ENCODE data around the gene VAV3. TPM values are rescaled to one million over a fixed set of nuclear protein-coding genes. Genes with fewer than 3 reads are reported as not detected.

VAV3 gene
- total and polyA plus RNA-seq, 2 of the 13 experiments (the other 11 are each of a cell fraction or from before 2014, with no cell fraction given): 15.9 to 29.8 TPM

- POLR2A ChIA-PET: no interaction called here
- CTCF ChIA-PET (ENCODE audit: low intra/inter-chr PET ratio, low total read pairs): no interaction called here
- Histone ChIP-seq H4K20me1 (ENCODE audit: insufficient read depth, low read length) (no peaks in the 10 kb centered on the region), H3K36me3 (replicated peaks in 1 of 2; ENCODE audit: control insufficient read depth in 1 of 2, insufficient read depth in 2 of 2, low read length in 2 of 2) (no peaks in the 10 kb centered on the region), H2AFZ (ENCODE audit: low read length) (no peak overlapping the region), H3K4me2 (ENCODE audit: low read depth, low read length) (no peak overlapping the region), H3K27ac (ENCODE audit: extremely low read length, insufficient read depth, low read length) (no peak overlapping the region), H3K9ac (ENCODE audit: insufficient read depth, low read depth, low read length) (no peak overlapping the region), H3K4me1 (ENCODE audit: insufficient read depth, low read length) (no peaks in the 10 kb centered on the region), H3K4me3 (replicated peaks in 1 of 3; ENCODE audit: insufficient read depth in 1 of 3, low read depth in 2 of 3, low read length in 3 of 3) (no peak overlapping the region), H3K9me3 (ENCODE audit: low read length) (no peaks in the 10 kb centered on the region), H3K27me3 (ENCODE audit: control insufficient read depth in 1 of 2, insufficient read depth in 2 of 2, low read length in 2 of 2) (no peaks in the 10 kb centered on the region), H3K79me2 (ENCODE audit: insufficient read depth, low read length) (no peaks in the 10 kb centered on the region)
- FAIRE-seq (no peak), DNase-seq (ENCODE audit: low spot score) (no peak), ATAC-seq (no peak)
- no peak for TF ChIP-seq KMT2A (CRISPR knock-in tag; IDR thresholded peaks at IDR 0.05)
- TF ChIP-seq FOXC1 (CRISPR knock-in tag; IDR thresholded peaks at IDR 0.05; ENCODE audit: borderline replicate concordance): no peak
- TF ChIP-seq MYC (CRISPR knock-in tag; IDR thresholded peaks at IDR 0.05; ENCODE audit: borderline replicate concordance): no peak
- no peak for TF ChIP-seq ZNF33B (CRISPR knock-in tag; IDR thresholded peaks at IDR 0.05)
- TF ChIP-seq ZNF446 (CRISPR knock-in tag; IDR thresholded peaks at IDR 0.05): no peak
- no peak for TF ChIP-seq MED13 (CRISPR knock-in tag; IDR thresholded peaks at IDR 0.05)
- TF ChIP-seq SRSF1 (optimal IDR thresholded peaks at IDR 0.05; ENCODE audit: low read depth, low read length): no peak
- TF ChIP-seq ZNF362 (CRISPR knock-in tag; IDR thresholded peaks at IDR 0.05; ENCODE audit: borderline replicate concordance): no peak
- 0% methylated on average over 1 of the region's 1 CpG for WGBS (ENCODE audit: low lambda C conversion rate)
- intact Hi-C loops (cut with micrococcal nuclease; ENCODE audit: unreplicated experiment) (no loop called here), in situ Hi-C loops (cut with HindIII; ENCODE audit: extremely low pct_ligation_motif_present, low pct_unique_long_range_greater_than_20kb) (no loop called here)
- no TSS peak for BruUV-seq (replicated peaks)
Observed at GRCh38 chr1:107807405-107807804, 157.6 kb downstream of the VAV3 start.

DNA sequence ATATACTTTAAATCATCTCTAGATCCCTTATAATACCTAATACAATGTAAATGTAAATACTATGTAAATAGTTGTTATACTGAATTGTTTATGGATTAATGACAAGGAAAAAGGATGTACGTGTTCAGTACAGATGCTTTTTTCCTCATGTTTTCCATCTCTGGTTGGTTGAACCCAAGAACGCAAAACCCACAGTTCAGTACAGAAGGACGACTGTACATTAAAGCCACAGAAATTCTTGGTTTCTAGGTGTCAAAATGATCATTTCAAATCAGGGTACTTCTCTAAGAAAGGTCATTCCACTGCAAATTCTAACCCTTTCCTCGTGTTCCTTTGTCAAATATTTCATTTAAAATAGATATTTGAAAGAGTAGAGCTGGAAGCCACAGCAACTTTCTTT, 158.1 kb downstream of the VAV3 start:
- CTCF ChIA-PET (ENCODE audit: low intra/inter-chr PET ratio, low total read pairs): no interaction called here
- H3K27me3 ChIP-seq (ENCODE audit: control insufficient read depth in 1 of 2, insufficient read depth in 2 of 2, low read length in 2 of 2): no peaks in the 10 kb centered on the region
- in situ Hi-C loops (cut with HindIII; ENCODE audit: extremely low pct_ligation_motif_present, low pct_unique_long_range_greater_than_20kb) (no loop called here), intact Hi-C loops (cut with micrococcal nuclease; ENCODE audit: unreplicated experiment) (no loop called here)
- H3K4me2 ChIP-seq (ENCODE audit: low read depth, low read length): no peak overlapping the region
- 14% methylated on average over 4 of the region's 4 CpGs for WGBS (ENCODE audit: low lambda C conversion rate)
- no peaks in the 10 kb centered on the region for H3K9me3 ChIP-seq (ENCODE audit: low read length)
- H2AFZ ChIP-seq (ENCODE audit: low read length): no peak overlapping the region
- H3K9ac ChIP-seq (ENCODE audit: insufficient read depth, low read depth, low read length): no peak overlapping the region
- POLR2A ChIA-PET: no interaction called here
- H3K4me1 ChIP-seq (ENCODE audit: insufficient read depth, low read length): no peaks in the 10 kb centered on the region
- no peaks in the 10 kb centered on the region for H4K20me1 ChIP-seq (ENCODE audit: insufficient read depth, low read length)
- no TSS peak for BruUV-seq (replicated peaks)
- H3K79me2 ChIP-seq (ENCODE audit: insufficient read depth, low read length): no peaks in the 10 kb centered on the region
- ATAC-seq (no peak), DNase-seq (ENCODE audit: low spot score) (no peak), FAIRE-seq (no peak)
- no peaks in the 10 kb centered on the region for H3K36me3 ChIP-seq (replicated peaks in 1 of 2; ENCODE audit: control insufficient read depth in 1 of 2, insufficient read depth in 2 of 2, low read length in 2 of 2)
- no peak overlapping the region for H3K27ac ChIP-seq (ENCODE audit: extremely low read length, insufficient read depth, low read length)
- no peak overlapping the region for H3K4me3 ChIP-seq (replicated peaks in 1 of 3; ENCODE audit: insufficient read depth in 1 of 3, low read depth in 2 of 3, low read length in 3 of 3)
- TF ChIP-seq HMGA1 (CRISPR knock-in tag; conservative IDR thresholded peaks at IDR 0.05): no peak
- no peak for TF ChIP-seq SP4 (CRISPR knock-in tag; IDR thresholded peaks at IDR 0.05)
- TF ChIP-seq FOXJ3 (CRISPR knock-in tag; IDR thresholded peaks at IDR 0.05; ENCODE audit: borderline replicate concordance): no peak
- TF ChIP-seq, protein P1, sequence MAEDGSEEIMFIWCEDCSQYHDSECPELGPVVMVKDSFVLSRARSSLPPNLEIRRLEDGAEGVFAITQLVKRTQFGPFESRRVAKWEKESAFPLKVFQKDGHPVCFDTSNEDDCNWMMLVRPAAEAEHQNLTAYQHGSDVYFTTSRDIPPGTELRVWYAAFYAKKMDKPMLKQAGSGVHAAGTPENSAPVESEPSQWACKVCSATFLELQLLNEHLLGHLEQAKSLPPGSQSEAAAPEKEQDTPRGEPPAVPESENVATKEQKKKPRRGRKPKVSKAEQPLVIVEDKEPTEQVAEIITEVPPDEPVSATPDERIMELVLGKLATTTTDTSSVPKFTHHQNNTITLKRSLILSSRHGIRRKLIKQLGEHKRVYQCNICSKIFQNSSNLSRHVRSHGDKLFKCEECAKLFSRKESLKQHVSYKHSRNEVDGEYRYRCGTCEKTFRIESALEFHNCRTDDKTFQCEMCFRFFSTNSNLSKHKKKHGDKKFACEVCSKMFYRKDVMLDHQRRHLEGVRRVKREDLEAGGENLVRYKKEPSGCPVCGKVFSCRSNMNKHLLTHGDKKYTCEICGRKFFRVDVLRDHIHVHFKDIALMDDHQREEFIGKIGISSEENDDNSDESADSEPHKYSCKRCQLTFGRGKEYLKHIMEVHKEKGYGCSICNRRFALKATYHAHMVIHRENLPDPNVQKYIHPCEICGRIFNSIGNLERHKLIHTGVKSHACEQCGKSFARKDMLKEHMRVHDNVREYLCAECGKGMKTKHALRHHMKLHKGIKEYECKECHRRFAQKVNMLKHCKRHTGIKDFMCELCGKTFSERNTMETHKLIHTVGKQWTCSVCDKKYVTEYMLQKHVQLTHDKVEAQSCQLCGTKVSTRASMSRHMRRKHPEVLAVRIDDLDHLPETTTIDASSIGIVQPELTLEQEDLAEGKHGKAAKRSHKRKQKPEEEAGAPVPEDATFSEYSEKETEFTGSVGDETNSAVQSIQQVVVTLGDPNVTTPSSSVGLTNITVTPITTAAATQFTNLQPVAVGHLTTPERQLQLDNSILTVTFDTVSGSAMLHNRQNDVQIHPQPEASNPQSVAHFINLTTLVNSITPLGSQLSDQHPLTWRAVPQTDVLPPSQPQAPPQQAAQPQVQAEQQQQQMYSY (CRISPR knock-in tag; IDR thresholded peaks at IDR 0.05): no peak
- TF ChIP-seq NR3C1 (CRISPR knock-in tag; IDR thresholded peaks at IDR 0.05): no peak
- TF ChIP-seq, protein P2, sequence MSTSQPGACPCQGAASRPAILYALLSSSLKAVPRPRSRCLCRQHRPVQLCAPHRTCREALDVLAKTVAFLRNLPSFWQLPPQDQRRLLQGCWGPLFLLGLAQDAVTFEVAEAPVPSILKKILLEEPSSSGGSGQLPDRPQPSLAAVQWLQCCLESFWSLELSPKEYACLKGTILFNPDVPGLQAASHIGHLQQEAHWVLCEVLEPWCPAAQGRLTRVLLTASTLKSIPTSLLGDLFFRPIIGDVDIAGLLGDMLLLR (CRISPR knock-in tag; IDR thresholded peaks at IDR 0.05): no peak
